Caco-2 (cell line): ENCODE results near the gene RAB32. TPM values are rescaled to one million over a fixed set of nuclear protein-coding genes. Genes with fewer than 3 reads are reported as not detected.
A peak's percentile ranks its signal among the peaks of the same experiment; 100 is the strongest.

Source experiments
- Bru-seq: library from RNA; stranded (reverse); fragments of 400-500 nt; gene quantifications from one replicate; lab custom pipeline; 2021; lab: Mats Ljungman, UMichigan
- BruChase-seq, 2 experiments: library from RNA; stranded (reverse); fragments of 400-500 nt; gene quantifications; one replicate each; lab custom pipeline; 2021; lab: Mats Ljungman, UMichigan
- BruUV-seq: library from RNA; stranded (reverse); fragments of 400-500 nt; replicated peaks from 2 replicates; lab custom pipeline; 2021; lab: Mats Ljungman, UMichigan
- CTCF ChIA-PET: fragments of 300-600 bp; sonication (Branson Sonifier 250); formaldehyde crosslinking; loops from one replicate; lab custom pipeline; 2022; ENCODE audit warnings: antibody characterized with exemption; lab: Charles Lee
- POLR2A ChIA-PET: fragments of 300-600 bp; sonication (Branson Sonifier 250); formaldehyde crosslinking; loops from one replicate; lab custom pipeline; 2022; ENCODE audit warnings: antibody characterized with exemption; lab: Charles Lee
- DNase-seq, 2 experiments: peaks; one replicate each; pipeline versions ENCODE4 v3.0.0 to v3.0.0-alpha.2; 2020 to 2022
- H3K27me3 ChIP-seq: replicated peaks from 2 replicates; pipeline ENCODE4 v1.6.0; 2011; ENCODE audit warnings: low read length; ENCODE audit not compliant: control insufficient read depth, insufficient read depth
- H3K36me3 ChIP-seq: 2 replicates; pipeline ENCODE4 v1.5.1; 2011; ENCODE audit warnings: low read length; ENCODE audit not compliant: control insufficient read depth, insufficient read depth
- H3K4me1 ChIP-seq: fragments of 250-450 bp; sonication (Bioruptor Pico); 2 replicates; pipeline ENCODE4 v1.5.1; 2020; ENCODE audit warnings: mild to moderate bottlenecking
- H3K4me3 ChIP-seq: 2 replicates; pipeline ENCODE4 v1.5.1; 2011; ENCODE audit warnings: low read depth, mild to moderate bottlenecking, control low read depth, low read length
- H3K9me3 ChIP-seq: fragments of 250-450 bp; sonication (Bioruptor Pico); 2 replicates; pipeline ENCODE4 v1.5.1; 2020; ENCODE audit warnings: mild to moderate bottlenecking, moderate library complexity
- H3K27ac Mint-ChIP-seq: one replicate; pipeline ENCODE4 v1.8.0; 2022; ENCODE audit warnings: mixed read lengths; ENCODE audit not compliant: unreplicated experiment
- H3K27me3 Mint-ChIP-seq: one replicate; pipeline ENCODE4 v1.8.0; 2022; ENCODE audit warnings: mixed read lengths; ENCODE audit not compliant: insufficient read depth, unreplicated experiment
- H3K36me3 Mint-ChIP-seq: one replicate; pipeline ENCODE4 v1.8.0; 2022; ENCODE audit warnings: mild to moderate bottlenecking, mixed read lengths; ENCODE audit not compliant: insufficient read depth, unreplicated experiment
- H3K4me1 Mint-ChIP-seq: one replicate; pipeline ENCODE4 v1.8.0; 2022; ENCODE audit warnings: low read depth, mixed read lengths; ENCODE audit not compliant: unreplicated experiment
- H3K4me3 Mint-ChIP-seq: one replicate; pipeline ENCODE4 v1.8.0; 2022; ENCODE audit warnings: mild to moderate bottlenecking, moderate library complexity, mixed read lengths; ENCODE audit not compliant: unreplicated experiment
- H3K9me3 Mint-ChIP-seq: one replicate; pipeline ENCODE4 v1.8.0; 2022; ENCODE audit warnings: mixed read lengths; ENCODE audit not compliant: unreplicated experiment
- intact Hi-C: fragments of 100-400 bp; cut with micrococcal nuclease; formaldehyde crosslinking; loops from one replicate; pipeline ENCODE4 v1.10.0; 2022; ENCODE audit not compliant: unreplicated experiment
- long read RNA-seq: library from polyadenylated mRNA; stranded (forward); transcript quantifications from one replicate; pipeline ENCODE4 v2.0.0, GENCODE V29; 2022
- total RNA-seq: library from RNA; stranded (reverse); gene quantifications from 2 replicates; pipeline ENCODE4 v1.2.3, GENCODE V29; 2022
- TF ChIP-seq, protein P1 (sequence below), 2 experiments: fragments of 200-600 bp in 1 of 2; IDR thresholded peaks; 1 replicate in 1 of 2; 2 replicates in 1 of 2; pipeline versions ENCODE4 v1.5.1 to v1.8.0; 2011 to 2022; ENCODE audit warnings: antibody characterized with exemption in 1 of 2, control low read depth in 1 of 2, inconsistent platforms in 1 of 2, low read depth in 1 of 2, low read length in 1 of 2, mild to moderate bottlenecking in 1 of 2, moderate library complexity in 1 of 2; ENCODE audit not compliant: insufficient read depth in 1 of 2, severe bottlenecking in 1 of 2, unreplicated experiment in 1 of 2

The RAB32 gene
- total RNA-seq: 9.0 and 11.8 TPM in 2 replicates
- Bru-seq, nascent RNA: percentile 71 among the genes with signal in this experiment
- percentile 62 among the genes with signal in this experiment for BruChase-seq, experiment 1, labeled RNA remaining after a 2-hour chase
- percentile 56 among the genes with signal in this experiment for BruChase-seq, experiment 2, labeled RNA remaining after a 6-hour chase
- long read RNA-seq, transcript RAB32-201 (3 exons, 1,217 nt): major isoform, 35 of 38 reads
- long read RNA-seq, partial matches to known transcripts: 1 of 38 reads
- long read RNA-seq, other reads (novel, unspliced or antisense): 2 of 38 reads

DNA sequence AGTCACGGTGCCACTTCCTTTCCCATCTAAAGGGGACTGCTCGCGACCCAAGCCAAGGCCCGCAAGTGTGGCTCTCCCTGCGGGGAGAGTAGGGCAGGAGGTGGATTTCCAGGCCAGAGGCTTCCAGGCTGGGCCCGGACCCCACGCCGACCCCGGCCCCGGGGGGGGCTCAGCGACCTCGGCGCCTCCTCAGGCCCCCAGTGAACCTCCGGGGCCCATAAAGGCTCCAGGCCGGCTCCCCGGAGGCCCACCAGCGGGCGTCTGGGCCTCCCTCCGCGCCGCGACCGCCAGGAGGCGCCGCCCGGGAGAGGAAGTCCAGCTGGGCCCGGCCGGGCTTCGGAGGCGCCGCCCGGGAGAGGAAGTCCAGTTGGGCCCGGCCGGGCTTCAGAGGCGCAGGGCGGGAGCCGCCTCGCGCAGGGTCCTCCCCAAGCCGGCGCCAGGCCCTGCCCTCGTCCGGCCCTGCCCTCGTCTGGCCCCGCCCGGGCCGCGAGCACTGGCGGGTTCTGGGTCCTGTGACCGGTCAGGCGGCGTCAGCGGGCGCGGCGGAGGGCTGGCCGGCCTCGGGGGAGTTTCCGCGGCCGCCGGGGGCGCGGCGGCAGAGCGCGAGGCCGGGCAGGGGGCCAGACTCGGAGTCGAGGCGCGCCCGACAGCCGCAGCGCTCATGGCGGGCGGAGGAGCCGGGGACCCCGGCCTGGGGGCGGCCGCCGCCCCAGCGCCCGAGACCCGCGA lies at the start of gene RAB32:
Gene RAB32, plus strand, starts transcription at position 623 of the 729 bp plus-strand sequence. Its CDS starts 39 bp downstream, at position 662.
- intact Hi-C loops: loop anchor here (1.0 to 10.0 kb wide), 3 partner anchors 54 to 579 kb away; partner anchors contain the start of genes ADGB and SHPRH
- H3K36me3 ChIP-seq: no peaks in the 10 kb centered on the region
- Mint-ChIP-seq H3K36me3 (no peaks in the 10 kb centered on the region), H3K4me3 (peak within 1 kb of the TSS; percentile 93), H3K27me3 (no peaks in the 10 kb centered on the region), H3K9me3 (no peaks in the 10 kb centered on the region), H3K4me1 (no peaks in the 10 kb centered on the region), H3K27ac (peak within 1 kb of the TSS; percentile 91)
- H3K4me1 ChIP-seq: peaks cover 8% of the 10 kb centered on the region
- ChIA-PET POLR2A (interaction anchor here (0.7 kb wide), 1 partner anchor 583 kb away, joined by 3 read pairs; no protein-coding TSS in a partner anchor), CTCF (interaction anchor here (0.7 kb wide), 1 partner anchor 34 kb away, joined by 3 read pairs; no protein-coding TSS in a partner anchor)
- H3K4me3 ChIP-seq: peak within 1 kb of the TSS; percentile 87
- DNase-seq: peak; percentile 86 to 94
- TF ChIP-seq, protein P1, sequence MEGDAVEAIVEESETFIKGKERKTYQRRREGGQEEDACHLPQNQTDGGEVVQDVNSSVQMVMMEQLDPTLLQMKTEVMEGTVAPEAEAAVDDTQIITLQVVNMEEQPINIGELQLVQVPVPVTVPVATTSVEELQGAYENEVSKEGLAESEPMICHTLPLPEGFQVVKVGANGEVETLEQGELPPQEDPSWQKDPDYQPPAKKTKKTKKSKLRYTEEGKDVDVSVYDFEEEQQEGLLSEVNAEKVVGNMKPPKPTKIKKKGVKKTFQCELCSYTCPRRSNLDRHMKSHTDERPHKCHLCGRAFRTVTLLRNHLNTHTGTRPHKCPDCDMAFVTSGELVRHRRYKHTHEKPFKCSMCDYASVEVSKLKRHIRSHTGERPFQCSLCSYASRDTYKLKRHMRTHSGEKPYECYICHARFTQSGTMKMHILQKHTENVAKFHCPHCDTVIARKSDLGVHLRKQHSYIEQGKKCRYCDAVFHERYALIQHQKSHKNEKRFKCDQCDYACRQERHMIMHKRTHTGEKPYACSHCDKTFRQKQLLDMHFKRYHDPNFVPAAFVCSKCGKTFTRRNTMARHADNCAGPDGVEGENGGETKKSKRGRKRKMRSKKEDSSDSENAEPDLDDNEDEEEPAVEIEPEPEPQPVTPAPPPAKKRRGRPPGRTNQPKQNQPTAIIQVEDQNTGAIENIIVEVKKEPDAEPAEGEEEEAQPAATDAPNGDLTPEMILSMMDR (IDR thresholded peaks at IDR 0.05; ENCODE audit: insufficient read depth in 1 of 2, low read depth in 1 of 2, low read length in 1 of 2, severe bottlenecking in 1 of 2, unreplicated experiment in 1 of 2): peak; percentile 55 to 60
- H3K27me3 ChIP-seq: no peaks in the 10 kb centered on the region
- no peaks in the 10 kb centered on the region for H3K9me3 ChIP-seq
- BruUV-seq: no TSS peak

DNA sequence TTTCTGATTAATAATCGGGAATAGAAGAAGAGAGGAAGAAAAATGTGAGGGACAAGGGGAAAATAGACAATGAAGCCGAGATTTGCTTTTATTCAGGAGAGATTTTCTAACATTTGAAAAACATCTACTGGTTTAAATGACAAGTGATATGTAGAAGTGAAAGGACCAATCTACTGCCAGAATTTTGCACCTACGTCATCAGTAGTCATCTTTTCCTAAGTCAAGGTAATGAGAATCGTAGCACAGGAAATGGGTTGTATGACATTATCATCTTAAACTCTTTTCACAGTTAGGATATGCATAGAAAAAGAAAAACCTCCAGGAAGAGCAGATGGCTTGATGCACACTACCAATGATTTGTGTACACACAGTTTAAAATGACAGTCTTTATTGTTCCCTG lies 45.3 kb upstream of the RAB32 start:
- no peak for DNase-seq
- peaks cover 19% of the 10 kb centered on the region for H3K27me3 Mint-ChIP-seq
- Histone ChIP-seq H3K36me3 (no peaks in the 10 kb centered on the region), H3K4me1 (no peaks in the 10 kb centered on the region), H3K27me3 (no peaks in the 10 kb centered on the region), H3K9me3 (no peaks in the 10 kb centered on the region; the same call in 1 of the 2 replicates), H3K4me3 (no peak overlapping the region)
- intact Hi-C loops: no loop called here
- BruUV-seq: no TSS peak
- TF ChIP-seq, protein P1 (IDR thresholded peaks at IDR 0.05; ENCODE audit: insufficient read depth in 1 of 2, low read depth in 1 of 2, low read length in 1 of 2, severe bottlenecking in 1 of 2, unreplicated experiment in 1 of 2): no peak
- no peaks in the 10 kb centered on the region for H3K4me1 Mint-ChIP-seq
- POLR2A ChIA-PET: no interaction called here
- no peak overlapping the region for H3K27ac Mint-ChIP-seq
- no peak overlapping the region for H3K4me3 Mint-ChIP-seq
- peaks cover 10% of the 10 kb centered on the region for H3K9me3 Mint-ChIP-seq
- no peaks in the 10 kb centered on the region for H3K36me3 Mint-ChIP-seq
- CTCF ChIA-PET: no interaction called here

DNA sequence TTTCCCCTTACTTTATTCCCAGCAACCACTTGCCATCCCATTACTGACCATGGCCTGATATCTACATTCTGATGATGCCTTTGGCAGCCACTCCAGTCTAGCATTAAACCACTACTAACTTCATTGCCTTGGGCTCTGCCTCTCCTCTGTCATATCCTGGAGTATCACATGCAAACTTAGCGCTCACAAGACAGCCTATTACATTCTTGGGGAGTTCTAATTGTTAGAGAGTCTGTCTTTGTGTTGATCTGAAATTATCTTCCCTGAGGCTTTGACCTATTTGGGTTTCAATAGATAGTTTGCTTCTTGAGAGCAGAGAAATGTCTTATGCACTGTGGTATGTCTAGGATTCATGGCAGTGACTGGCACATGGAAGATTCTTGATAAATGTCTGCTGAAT lies 40.5 kb upstream of the RAB32 start:
- Histone ChIP-seq H3K9me3 (no peaks in the 10 kb centered on the region; the same call in 1 of the 2 replicates), H3K4me3 (no peak overlapping the region), H3K27me3 (no peaks in the 10 kb centered on the region), H3K4me1 (no peaks in the 10 kb centered on the region), H3K36me3 (no peaks in the 10 kb centered on the region)
- H3K27ac Mint-ChIP-seq: no peak overlapping the region
- H3K4me1 Mint-ChIP-seq: no peaks in the 10 kb centered on the region
- intact Hi-C loops: no loop called here
- ChIA-PET CTCF (no interaction called here), POLR2A (no interaction called here)
- no TSS peak for BruUV-seq
- H3K4me3 Mint-ChIP-seq: no peak overlapping the region
- no peak for DNase-seq
- TF ChIP-seq, protein P1 (IDR thresholded peaks at IDR 0.05; ENCODE audit: insufficient read depth in 1 of 2, low read depth in 1 of 2, low read length in 1 of 2, severe bottlenecking in 1 of 2, unreplicated experiment in 1 of 2): no peak
- peaks cover 10% of the 10 kb centered on the region for H3K9me3 Mint-ChIP-seq
- H3K36me3 Mint-ChIP-seq: no peaks in the 10 kb centered on the region
- H3K27me3 Mint-ChIP-seq: peaks cover 26% of the 10 kb centered on the region
